Measurements from ENCODE around the gene MAPT.

The MAPT gene

DNA sequence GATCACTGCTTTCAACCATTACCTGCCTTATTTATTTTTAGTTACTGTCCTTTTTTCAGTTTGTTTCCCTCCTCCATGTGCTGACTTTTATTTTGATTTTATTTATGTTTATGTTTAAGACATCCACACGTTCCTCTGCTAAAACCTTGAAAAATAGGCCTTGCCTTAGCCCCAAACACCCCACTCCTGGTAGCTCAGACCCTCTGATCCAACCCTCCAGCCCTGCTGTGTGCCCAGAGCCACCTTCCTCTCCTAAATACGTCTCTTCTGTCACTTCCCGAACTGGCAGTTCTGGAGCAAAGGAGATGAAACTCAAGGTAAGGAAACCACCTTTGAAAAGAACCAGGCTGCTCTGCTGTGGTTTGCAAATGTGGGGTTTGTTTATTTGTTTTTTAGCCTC, 95.4 kb downstream of the MAPT start:
- Histone ChIP-seq H3K36me3 (replicated peaks; ENCODE audit: insufficient read depth, low read length) (no peaks in the 10 kb centered on the region), H3F3A (ENCODE audit: insufficient read depth, low read length) (no peaks in the 10 kb centered on the region), H3K9me2 (replicated peaks; ENCODE audit: insufficient read depth, low read length) (no peaks in the 10 kb centered on the region), H3K4me3 (ENCODE audit: low read length) (no peak overlapping the region), H3K9me3 (replicated peaks; ENCODE audit: insufficient read depth, low read length) (no peaks in the 10 kb centered on the region), H3K27me3 (replicated peaks; ENCODE audit: insufficient read depth, low read length) (no peaks in the 10 kb centered on the region), H3K4me2 (ENCODE audit: low read depth, low read length) (no peak overlapping the region), H3K4me1 (ENCODE audit: low read length) (no peaks in the 10 kb centered on the region), H3K79me2 (ENCODE audit: low read length) (no peaks in the 10 kb centered on the region), H2AFZ (ENCODE audit: low read length) (no peak overlapping the region), H3K9ac (ENCODE audit: low read length) (no peak overlapping the region), H4K20me1 (ENCODE audit: insufficient read depth, low read length) (no peaks in the 10 kb centered on the region), H3K27ac (ENCODE audit: low read length) (peak overlapping the region; percentile 9; the same call in 1 of the 2 replicates)
- TF ChIP-seq EZH2phosphoT487 (IDR thresholded peaks at IDR 0.05; ENCODE audit: low read length): no peak
- TF ChIP-seq, protein P1, sequence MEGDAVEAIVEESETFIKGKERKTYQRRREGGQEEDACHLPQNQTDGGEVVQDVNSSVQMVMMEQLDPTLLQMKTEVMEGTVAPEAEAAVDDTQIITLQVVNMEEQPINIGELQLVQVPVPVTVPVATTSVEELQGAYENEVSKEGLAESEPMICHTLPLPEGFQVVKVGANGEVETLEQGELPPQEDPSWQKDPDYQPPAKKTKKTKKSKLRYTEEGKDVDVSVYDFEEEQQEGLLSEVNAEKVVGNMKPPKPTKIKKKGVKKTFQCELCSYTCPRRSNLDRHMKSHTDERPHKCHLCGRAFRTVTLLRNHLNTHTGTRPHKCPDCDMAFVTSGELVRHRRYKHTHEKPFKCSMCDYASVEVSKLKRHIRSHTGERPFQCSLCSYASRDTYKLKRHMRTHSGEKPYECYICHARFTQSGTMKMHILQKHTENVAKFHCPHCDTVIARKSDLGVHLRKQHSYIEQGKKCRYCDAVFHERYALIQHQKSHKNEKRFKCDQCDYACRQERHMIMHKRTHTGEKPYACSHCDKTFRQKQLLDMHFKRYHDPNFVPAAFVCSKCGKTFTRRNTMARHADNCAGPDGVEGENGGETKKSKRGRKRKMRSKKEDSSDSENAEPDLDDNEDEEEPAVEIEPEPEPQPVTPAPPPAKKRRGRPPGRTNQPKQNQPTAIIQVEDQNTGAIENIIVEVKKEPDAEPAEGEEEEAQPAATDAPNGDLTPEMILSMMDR (IDR thresholded peaks at IDR 0.05; ENCODE audit: low read length): no peak
- TF ChIP-seq EZH2 (optimal IDR thresholded peaks at IDR 0.05; ENCODE audit: low read depth, low read length): no peak
- DNase-seq: no peak

DNA sequence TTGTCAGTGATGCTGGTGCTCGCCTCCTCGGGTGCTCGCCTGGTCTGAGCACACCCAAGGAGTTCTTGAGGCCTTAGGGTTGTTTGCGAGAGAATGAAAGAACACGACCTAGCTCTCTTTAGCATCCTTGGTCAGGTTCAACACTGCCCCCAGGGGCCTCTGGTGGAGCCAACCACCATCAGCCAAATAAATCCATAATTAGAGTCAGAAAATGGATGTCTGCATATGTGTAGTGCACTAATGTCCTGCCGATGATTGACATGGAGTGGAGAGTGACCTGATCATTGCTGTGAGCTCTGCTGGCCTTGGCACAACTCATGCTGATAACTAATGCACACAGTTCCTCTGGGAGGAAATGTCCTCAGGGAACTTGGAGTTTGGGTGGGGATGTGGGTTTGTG, 96.5 kb downstream of the MAPT start:
- no peak for DNase-seq
- Histone ChIP-seq H3K9me2 (replicated peaks; ENCODE audit: insufficient read depth, low read length) (no peaks in the 10 kb centered on the region), H3K36me3 (replicated peaks; ENCODE audit: insufficient read depth, low read length) (no peaks in the 10 kb centered on the region), H3K4me2 (ENCODE audit: low read depth, low read length) (no peak overlapping the region), H3F3A (ENCODE audit: insufficient read depth, low read length) (no peaks in the 10 kb centered on the region), H3K27me3 (replicated peaks; ENCODE audit: insufficient read depth, low read length) (no peaks in the 10 kb centered on the region), H3K4me3 (ENCODE audit: low read length) (no peak overlapping the region), H3K9me3 (replicated peaks; ENCODE audit: insufficient read depth, low read length) (no peaks in the 10 kb centered on the region), H2AFZ (ENCODE audit: low read length) (no peak overlapping the region), H4K20me1 (ENCODE audit: insufficient read depth, low read length) (no peaks in the 10 kb centered on the region), H3K4me1 (ENCODE audit: low read length) (no peaks in the 10 kb centered on the region), H3K79me2 (ENCODE audit: low read length) (no peaks in the 10 kb centered on the region), H3K9ac (ENCODE audit: low read length) (no peak overlapping the region), H3K27ac (ENCODE audit: low read length) (no peak overlapping the region)
- TF ChIP-seq EZH2 (optimal IDR thresholded peaks at IDR 0.05; ENCODE audit: low read depth, low read length) (no peak), EZH2phosphoT487 (IDR thresholded peaks at IDR 0.05; ENCODE audit: low read length) (no peak)
- TF ChIP-seq, protein P1 (IDR thresholded peaks at IDR 0.05; ENCODE audit: low read length): no peak

DNA sequence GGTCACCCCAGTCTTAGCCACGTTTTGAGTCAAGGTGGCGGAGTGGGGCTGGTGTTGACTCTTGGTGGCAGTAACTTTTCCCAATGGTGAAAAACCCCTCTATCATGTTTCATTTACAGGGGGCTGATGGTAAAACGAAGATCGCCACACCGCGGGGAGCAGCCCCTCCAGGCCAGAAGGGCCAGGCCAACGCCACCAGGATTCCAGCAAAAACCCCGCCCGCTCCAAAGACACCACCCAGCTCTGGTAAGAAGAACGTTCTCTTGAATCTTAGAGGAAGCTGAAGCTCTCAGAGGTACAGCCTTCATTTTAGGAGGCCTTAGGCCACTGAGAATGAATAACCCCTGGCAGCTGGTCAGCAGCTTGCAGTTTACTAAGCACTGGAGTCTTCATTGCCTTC, 97.0 kb downstream of the MAPT start:
- Histone ChIP-seq H3K79me2 (ENCODE audit: low read length) (no peaks in the 10 kb centered on the region), H3K27me3 (replicated peaks; ENCODE audit: insufficient read depth, low read length) (no peaks in the 10 kb centered on the region), H2AFZ (ENCODE audit: low read length) (no peak overlapping the region), H4K20me1 (ENCODE audit: insufficient read depth, low read length) (no peaks in the 10 kb centered on the region), H3K4me2 (ENCODE audit: low read depth, low read length) (no peak overlapping the region), H3K27ac (ENCODE audit: low read length) (no peak overlapping the region), H3K4me3 (ENCODE audit: low read length) (no peak overlapping the region), H3K9me2 (replicated peaks; ENCODE audit: insufficient read depth, low read length) (no peaks in the 10 kb centered on the region), H3K36me3 (replicated peaks; ENCODE audit: insufficient read depth, low read length) (no peaks in the 10 kb centered on the region), H3K9ac (ENCODE audit: low read length) (no peak overlapping the region), H3F3A (ENCODE audit: insufficient read depth, low read length) (no peaks in the 10 kb centered on the region), H3K9me3 (replicated peaks; ENCODE audit: insufficient read depth, low read length) (no peaks in the 10 kb centered on the region), H3K4me1 (ENCODE audit: low read length) (no peaks in the 10 kb centered on the region)
- TF ChIP-seq EZH2 (optimal IDR thresholded peaks at IDR 0.05; ENCODE audit: low read depth, low read length) (no peak), EZH2phosphoT487 (IDR thresholded peaks at IDR 0.05; ENCODE audit: low read length) (no peak)
- TF ChIP-seq, protein P1 (IDR thresholded peaks at IDR 0.05; ENCODE audit: low read length): no peak
- DNase-seq: no peak
